ENCODE data around the gene RIC1. TPM values are rescaled to one million over a fixed set of nuclear protein-coding genes. Genes with fewer than 3 reads are reported as not detected.
A peak's percentile ranks its signal among the peaks of the same experiment; 100 is the strongest.

Gene RIC1
- total and polyA plus RNA-seq, 2 of the 4 experiments (the other 2 are of a cell fraction) = 28.8 to 76.9 TPM

DNA sequence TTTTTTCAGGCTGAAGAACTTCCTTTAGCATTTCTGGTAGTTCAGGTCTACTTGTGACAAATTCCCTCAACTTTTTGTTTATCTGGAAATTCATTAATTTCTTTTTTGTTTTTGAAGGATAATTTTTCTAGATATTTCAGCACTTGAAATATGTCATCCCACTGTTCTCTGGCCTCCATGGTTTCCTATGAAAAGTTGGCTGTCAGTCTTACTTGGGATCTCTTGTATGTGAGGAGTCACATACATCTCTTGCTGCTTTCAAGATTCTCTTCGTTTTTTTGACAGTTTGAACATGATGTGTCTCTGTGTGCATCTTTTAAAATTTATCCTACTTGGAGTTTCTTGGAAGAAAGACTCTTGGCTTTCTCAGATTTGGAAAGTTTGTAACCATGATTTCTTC lies 79.5 kb downstream of the RIC1 start (continued):
- TF ChIP-seq ELK1 (IDR thresholded peaks at IDR 0.05; ENCODE audit: borderline replicate concordance, low read depth, low read length) = no peak
- no peak for TF ChIP-seq MAZ (IDR thresholded peaks at IDR 0.05; ENCODE audit: borderline replicate concordance, low read depth, low read length)

- no peak for DNase-seq
- CTCF ChIA-PET = no interaction called here
- Histone ChIP-seq H4K91ac (ENCODE audit: insufficient read depth, low read depth, low read length) (no peak overlapping the region), H4K8ac (ENCODE audit: low read depth in 2 of 2, low read length in 2 of 2) (no peak overlapping the region; a peak in 1 of 4 replicates), H2BK15ac (ENCODE audit: low read depth, low read length) (no peak overlapping the region), H3K36me3 (ENCODE audit: control insufficient read depth, insufficient read depth, low read length) (peaks cover 12% of the 10 kb centered on the region), H4K20me1 (ENCODE audit: insufficient read depth, low read length) (peaks cover 4% of the 10 kb centered on the region; the same call in 1 of the 2 replicates), H3K79me1 (ENCODE audit: low read depth in 1 of 2, low read length in 2 of 2) (peaks cover 25 to 47% of the 10 kb centered on the region in 2 experiments), H3K14ac (replicated peaks; ENCODE audit: low read depth, low read length) (no peak overlapping the region), H2AK9ac (replicated peaks; ENCODE audit: low read depth, low read length, poor library complexity) (no peak overlapping the region), H3K23ac (ENCODE audit: low read depth, low read length) (0 out of 2 replicates have a peak overlapping the region, but pooled peaks have one; percentile 8), H3K27ac (ENCODE audit: insufficient read depth, low read length) (no peak overlapping the region), H3K27me3 (ENCODE audit: control insufficient read depth, insufficient read depth, low read length) (no peaks in the 10 kb centered on the region), H3K56ac (ENCODE audit: extremely low read depth, insufficient read depth, low read length) (no peak overlapping the region), H3K9me3 (ENCODE audit: control insufficient read depth, insufficient read depth, low read length) (peaks cover 4% of the 10 kb centered on the region; the same call in 1 of the 2 replicates), H3K4me2 (ENCODE audit: low read depth, low read length) (no peak overlapping the region), H3K4me1 (ENCODE audit: control insufficient read depth, insufficient read depth, low read length) (peaks cover 15% of the 10 kb centered on the region), H3K9me1 (ENCODE audit: insufficient read depth, low read length) (peaks cover 7% of the 10 kb centered on the region), H2BK120ac (ENCODE audit: low read depth, low read length) (no peak overlapping the region), H3K9ac (ENCODE audit: low read depth, low read length) (no peak overlapping the region), H3K4ac (ENCODE audit: low read depth, low read length) (no peak overlapping the region), H2AK5ac (ENCODE audit: low read depth, low read length) (no peak overlapping the region), H3K18ac (ENCODE audit: low read depth, low read length) (peak overlapping the region; percentile 0; the same call in 1 of the 2 replicates), H2AFZ (replicated peaks; ENCODE audit: low read length, poor library complexity) (no peak overlapping the region), H2BK5ac (ENCODE audit: low read depth, low read length, poor library complexity, severe bottlenecking) (peak overlapping the region; percentile 43), H2BK20ac (ENCODE audit: low read depth, low read length) (no peak overlapping the region), H4K5ac (ENCODE audit: low read depth, low read length) (no peak overlapping the region; the same call in 1 of the 2 replicates), H3K4me3 (ENCODE audit: insufficient read depth, low read depth, low read length) (no peak overlapping the region)
- no CpG with 5 or more reads among the region's 4 CpGs for WGBS, 2 experiments (ENCODE audit: extremely low coverage in 2 of 2, insufficient read length in 1 of 2)
- intact Hi-C loops (cut with micrococcal nuclease) = loop anchor here (5.0 kb wide), 1 partner anchor 81 kb away; no protein-coding TSS in a partner anchor
- in situ Hi-C loops (cut with MboI; ENCODE audit: low sequenced_read_pairs) = loop anchor here (25.0 kb wide), 1 partner anchor 251 kb away; the partner anchor contains the start of gene CD274
- no peak for ATAC-seq (ENCODE audit: low read depth)
- dilution Hi-C loops (cut with HindIII; ENCODE audit: low sequenced_read_pairs, unreplicated experiment) = no loop called here
- TSS peak; percentile 5 for BruUV-seq (replicated peaks)
- POLR2A ChIA-PET (ENCODE audit: unreplicated experiment) = no interaction called here
- TF ChIP-seq MXI1 (IDR thresholded peaks at IDR 0.05; ENCODE audit: borderline replicate concordance, low read depth, low read length) = no peak
- TF ChIP-seq, protein P1, sequence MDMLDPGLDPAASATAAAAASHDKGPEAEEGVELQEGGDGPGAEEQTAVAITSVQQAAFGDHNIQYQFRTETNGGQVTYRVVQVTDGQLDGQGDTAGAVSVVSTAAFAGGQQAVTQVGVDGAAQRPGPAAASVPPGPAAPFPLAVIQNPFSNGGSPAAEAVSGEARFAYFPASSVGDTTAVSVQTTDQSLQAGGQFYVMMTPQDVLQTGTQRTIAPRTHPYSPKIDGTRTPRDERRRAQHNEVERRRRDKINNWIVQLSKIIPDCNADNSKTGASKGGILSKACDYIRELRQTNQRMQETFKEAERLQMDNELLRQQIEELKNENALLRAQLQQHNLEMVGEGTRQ (IDR thresholded peaks at IDR 0.05; ENCODE audit: low read depth, low read length) = no peak
- TF ChIP-seq POLR2A (IDR thresholded peaks at IDR 0.05; ENCODE audit: low read depth, low read length) = no peak
- no peak for TF ChIP-seq NFE2L2 (IDR thresholded peaks at IDR 0.05; ENCODE audit: low read depth, low read length)
- no peak for TF ChIP-seq SMC3 (IDR thresholded peaks at IDR 0.05; ENCODE audit: low read depth, low read length)
- no peak for TF ChIP-seq MAFK (IDR thresholded peaks at IDR 0.05; ENCODE audit: low read depth, low read length)
- TF ChIP-seq RAD21 (IDR thresholded peaks at IDR 0.05; ENCODE audit: low read length) = no peak
- TF ChIP-seq CHD1 (IDR thresholded peaks at IDR 0.05; ENCODE audit: low read depth, low read length) = no peak
- TF ChIP-seq FOS (IDR thresholded peaks at IDR 0.05; ENCODE audit: low read depth, low read length) = no peak
- no peak for TF ChIP-seq RCOR1 (IDR thresholded peaks at IDR 0.05; ENCODE audit: insufficient replicate concordance, low read length)
Measured at GRCh38 chr9:5712651-5713390, 83.9 kb downstream of the RIC1 start.
